Thoracic aorta (tissue), 2 donors: ENCODE data around the gene PRRG2. TPM values are rescaled to one million over a fixed set of nuclear protein-coding genes. Genes with fewer than 3 reads are reported as not detected.

Source experiments
- ATAC-seq: fragments of 150-250 bp; one replicate; pipeline ENCODE4 v1.8.0; 2017; ENCODE audit warnings: low read depth; ENCODE audit not compliant: insufficient number of reproducible peaks, low FRiP score
- DNase-seq: peaks from one replicate; pipeline ENCODE4 v3.0.0-alpha.2; 2020; ENCODE audit warnings: low spot score
- H3K27ac ChIP-seq, 2 donors: fragments of 200-600 bp; sonication (generic); 1 replicate in 1 of 2; 2 replicates in 1 of 2; pipeline ENCODE4 v1.5.1; 2016; ENCODE audit warnings: mild to moderate bottlenecking in 2 of 2, moderate library complexity in 2 of 2
- H3K27me3 ChIP-seq: fragments of 200-600 bp; sonication (generic); replicated peaks from 2 replicates; pipeline ENCODE4 v1.6.0; 2016; ENCODE audit warnings: mild to moderate bottlenecking; ENCODE audit not compliant: insufficient read depth
- H3K36me3 ChIP-seq: fragments of 200-600 bp; sonication (generic); one replicate; pipeline ENCODE4 v1.5.1; 2016
- H3K4me1 ChIP-seq, 2 donors: fragments of 200-600 bp; sonication (generic); 1 replicate in 1 of 2; 2 replicates in 1 of 2; pipeline versions ENCODE4 v1.5.1 to v1.6.0; 2016; ENCODE audit warnings: low read depth in 2 of 2, mild to moderate bottlenecking in 1 of 2; ENCODE audit not compliant: control insufficient read depth in 1 of 2
- H3K4me3 ChIP-seq: fragments of 200-600 bp; sonication (generic); 2 replicates; pipeline ENCODE4 v1.5.1; 2016; ENCODE audit warnings: mild to moderate bottlenecking
- H3K9me3 ChIP-seq: fragments of 200-600 bp; sonication (generic); 2 replicates; pipeline ENCODE4 v1.5.1; 2016
- CTCF ChIP-seq: fragments of 200-600 bp; sonication (generic); IDR thresholded peaks from one replicate; pipeline ENCODE4 v1.5.1; 2019; ENCODE audit warnings: antibody characterized with exemption
- total RNA-seq, 2 donors: library from RNA; depleted of rRNA; stranded (reverse); fragments of >200 nt; gene quantifications; one replicate each; pipeline versions ENCODE4 v1.1.0 to v1.2.3, GENCODE V29; 2016

PRRG2 gene
- total RNA-seq, 2 donors from 2014 or later, result not detected

DNA sequence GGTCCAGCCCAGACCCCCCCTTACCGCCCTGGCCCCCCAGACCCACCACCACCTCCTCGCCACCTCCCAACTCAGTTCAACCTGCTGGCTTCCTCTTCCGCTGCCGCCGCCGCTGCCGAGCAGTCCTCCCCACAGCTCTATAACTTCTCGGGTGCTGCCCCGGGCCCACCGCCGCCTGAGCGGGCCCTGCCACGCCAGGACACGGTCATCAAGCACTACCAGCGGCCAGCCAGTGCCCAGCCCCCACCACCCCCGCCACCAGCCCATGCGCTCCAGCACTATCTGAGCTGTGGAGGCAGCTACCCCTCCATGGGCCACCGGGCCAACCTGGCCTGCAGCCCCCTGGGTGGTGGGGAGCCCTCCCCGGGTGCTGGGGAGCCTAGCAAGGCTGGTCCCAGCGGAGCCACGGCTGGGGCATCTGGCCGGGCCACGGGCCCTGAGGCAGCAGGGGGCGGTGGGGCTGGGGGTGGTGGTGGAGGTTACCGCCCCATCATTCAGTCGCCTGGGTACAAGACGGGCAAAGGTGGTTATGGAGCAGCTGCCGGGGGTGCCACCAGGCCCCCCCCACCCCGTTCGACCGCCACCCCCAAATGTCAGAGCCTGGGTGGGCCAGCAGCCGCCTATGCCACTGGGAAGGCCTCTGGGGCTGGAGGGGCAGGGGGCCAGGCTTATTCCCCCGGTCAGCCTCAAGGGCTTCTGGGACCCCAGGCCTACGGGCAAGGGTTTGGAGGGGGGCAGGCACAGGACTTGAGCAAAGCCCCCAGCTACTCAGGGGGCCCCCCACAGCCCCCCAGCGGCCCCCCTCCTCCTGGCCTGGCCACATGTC, 14.1 kb downstream of the PRRG2 start:
- H3K9me3 ChIP-seq, result no peaks in the 10 kb centered on the region
- peaks cover 41% of the 10 kb centered on the region for H3K36me3 ChIP-seq
- no peak overlapping the region for H3K4me3 ChIP-seq
- DNase-seq, result no peak
- no peak for TF ChIP-seq CTCF
- no peaks in the 10 kb centered on the region for H3K27me3 ChIP-seq
- peaks cover 13 to 18% of the 10 kb centered on the region in 2 donors for H3K4me1 ChIP-seq
- no peak for ATAC-seq
- no peak overlapping the region for H3K27ac ChIP-seq

- ATAC-seq (no peak), DNase-seq (no peak)
- Histone ChIP-seq H3K27me3 (no peaks in the 10 kb centered on the region), H3K36me3 (peaks cover 47% of the 10 kb centered on the region), H3K27ac (no peak overlapping the region), H3K4me3 (no peak overlapping the region), H3K9me3 (no peaks in the 10 kb centered on the region), H3K4me1 (peaks cover 13 to 18% of the 10 kb centered on the region in 2 donors)
- TF ChIP-seq CTCF, result no peak
These were observed 14.8 kb downstream of the PRRG2 start for GRCh38 chr19:49595819-49596404.

DNA sequence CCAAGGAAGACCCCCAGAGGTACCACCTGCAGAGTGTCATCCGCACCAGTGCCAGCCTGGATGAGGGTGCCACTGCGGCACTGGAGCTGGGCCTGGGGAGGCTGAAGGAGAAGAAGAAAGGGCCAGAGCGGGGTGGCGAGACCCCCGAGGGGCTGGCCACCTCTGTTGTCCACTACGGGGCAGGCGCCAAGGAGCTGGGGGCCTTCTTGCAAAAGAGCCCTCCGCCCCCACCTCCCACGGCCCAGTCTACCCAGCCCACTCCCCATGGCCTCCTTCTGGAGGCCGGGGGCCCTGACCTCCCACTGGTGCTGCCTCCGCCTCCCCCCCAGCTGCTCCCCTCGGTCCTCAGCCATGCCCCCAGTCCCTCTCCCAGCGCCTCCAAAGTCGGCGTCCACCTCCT, 15.3 kb downstream of the PRRG2 start:
- TF ChIP-seq CTCF, result no peak
- H3K36me3 ChIP-seq, result peaks cover 49% of the 10 kb centered on the region
- peaks cover 13 to 18% of the 10 kb centered on the region in 2 donors for H3K4me1 ChIP-seq
- H3K27me3 ChIP-seq, result no peaks in the 10 kb centered on the region
- H3K9me3 ChIP-seq, result no peaks in the 10 kb centered on the region
- H3K27ac ChIP-seq, result no peak overlapping the region
- ATAC-seq (no peak), DNase-seq (no peak)
- no peak overlapping the region for H3K4me3 ChIP-seq

- DNase-seq (no peak), ATAC-seq (no peak)
- H3K4me1 ChIP-seq, result peaks cover 13 to 15% of the 10 kb centered on the region in 2 donors
- no peaks in the 10 kb centered on the region for H3K9me3 ChIP-seq
- H3K27ac ChIP-seq, result no peak overlapping the region
- no peak overlapping the region for H3K4me3 ChIP-seq
- no peak for TF ChIP-seq CTCF
- H3K27me3 ChIP-seq, result no peaks in the 10 kb centered on the region
- H3K36me3 ChIP-seq, result peaks cover 56% of the 10 kb centered on the region
These were observed 16.0 kb downstream of the PRRG2 start for GRCh38 chr19:49596954-49597702.

GRCh38 chr19:49597703-49597974, 16.5 kb downstream of the PRRG2 start:
- DNase-seq (no peak), ATAC-seq (no peak)
- Histone ChIP-seq H3K36me3 (peaks cover 61% of the 10 kb centered on the region), H3K9me3 (no peaks in the 10 kb centered on the region), H3K27me3 (no peaks in the 10 kb centered on the region), H3K4me3 (no peak overlapping the region), H3K4me1 (peaks cover 10 to 11% of the 10 kb centered on the region in 2 donors), H3K27ac (no peak overlapping the region)
- no peak for TF ChIP-seq CTCF
